Gastroesophageal sphincter (tissue), 3 donors: ENCODE measurements around the gene CFAP74.

ENCODE experiments used
- EP300 ChIP-seq: sonication (generic); formaldehyde crosslinking; IDR thresholded peaks from one replicate; pipeline ENCODE4 v1.6.1; 2017; ENCODE audit warnings: antibody characterized with exemption, mild to moderate bottlenecking
- POLR2A ChIP-seq, 2 donors: fragments of 450-650 bp; IDR thresholded peaks; one replicate each; pipeline ENCODE4 v1.6.1; 2017; ENCODE audit warnings: antibody characterized with exemption in 2 of 2, mild to moderate bottlenecking in 2 of 2, moderate library complexity in 1 of 2
- TF ChIP-seq, protein P1 (sequence below), 4 experiments: fragments of 200-600 bp in 2 of 4; fragments of 450-650 bp in 2 of 4; sonication (generic) in 1 of 4; IDR thresholded peaks; one replicate each; pipeline ENCODE4 v1.5.1; 2017 to 2019; ENCODE audit warnings: antibody characterized with exemption in 4 of 4, mild to moderate bottlenecking in 2 of 4, moderate library complexity in 2 of 4

DNA sequence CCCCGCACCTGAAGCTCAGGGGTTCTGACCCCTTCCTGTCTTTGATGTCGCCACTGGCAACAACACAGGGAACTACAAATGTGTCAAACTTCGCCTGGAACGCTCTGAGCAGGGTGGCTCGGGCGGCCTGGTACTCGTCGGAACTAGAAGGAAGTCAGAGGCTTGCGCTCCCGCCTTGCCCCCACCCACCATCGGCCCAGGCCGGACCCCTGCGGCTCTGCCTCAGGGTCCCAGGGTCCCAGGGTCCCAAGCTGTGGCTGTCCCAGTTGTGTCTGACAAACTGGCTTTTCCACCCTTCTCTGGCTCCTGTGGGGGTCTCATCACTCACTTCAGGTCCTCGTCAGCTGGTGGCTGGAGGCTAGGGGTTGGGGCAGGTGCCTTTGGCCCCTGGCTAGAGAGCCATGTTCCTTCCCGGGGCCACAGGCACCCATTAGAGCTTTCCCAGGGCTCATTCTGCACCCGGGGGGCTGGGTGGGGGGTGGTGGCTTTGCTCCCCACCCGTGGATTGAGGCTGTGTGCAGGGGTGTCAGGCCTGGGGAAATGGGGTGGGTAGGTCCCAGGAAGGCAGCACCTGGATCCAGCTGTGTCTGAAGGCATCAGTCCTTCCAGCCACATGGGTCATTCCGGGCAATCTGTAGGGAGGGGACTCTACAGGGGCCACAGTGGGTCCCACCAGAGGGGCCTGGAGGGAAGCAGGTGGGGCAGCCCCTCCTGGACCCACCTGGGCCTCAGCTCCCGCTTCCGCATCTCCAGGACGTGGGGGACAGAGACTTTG, 76.5 kb downstream of the CFAP74 start:
- TF ChIP-seq, protein P1, sequence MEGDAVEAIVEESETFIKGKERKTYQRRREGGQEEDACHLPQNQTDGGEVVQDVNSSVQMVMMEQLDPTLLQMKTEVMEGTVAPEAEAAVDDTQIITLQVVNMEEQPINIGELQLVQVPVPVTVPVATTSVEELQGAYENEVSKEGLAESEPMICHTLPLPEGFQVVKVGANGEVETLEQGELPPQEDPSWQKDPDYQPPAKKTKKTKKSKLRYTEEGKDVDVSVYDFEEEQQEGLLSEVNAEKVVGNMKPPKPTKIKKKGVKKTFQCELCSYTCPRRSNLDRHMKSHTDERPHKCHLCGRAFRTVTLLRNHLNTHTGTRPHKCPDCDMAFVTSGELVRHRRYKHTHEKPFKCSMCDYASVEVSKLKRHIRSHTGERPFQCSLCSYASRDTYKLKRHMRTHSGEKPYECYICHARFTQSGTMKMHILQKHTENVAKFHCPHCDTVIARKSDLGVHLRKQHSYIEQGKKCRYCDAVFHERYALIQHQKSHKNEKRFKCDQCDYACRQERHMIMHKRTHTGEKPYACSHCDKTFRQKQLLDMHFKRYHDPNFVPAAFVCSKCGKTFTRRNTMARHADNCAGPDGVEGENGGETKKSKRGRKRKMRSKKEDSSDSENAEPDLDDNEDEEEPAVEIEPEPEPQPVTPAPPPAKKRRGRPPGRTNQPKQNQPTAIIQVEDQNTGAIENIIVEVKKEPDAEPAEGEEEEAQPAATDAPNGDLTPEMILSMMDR (IDR thresholded peaks at IDR 0.05): no peak
- no peak for TF ChIP-seq POLR2A (IDR thresholded peaks at IDR 0.05)
- TF ChIP-seq EP300: no peak
